GM12892 (cell line): ENCODE measurements around the gene POP4.

Experiments used
- POLR2A ChIP-seq: IDR thresholded peaks from 2 replicates; pipeline ENCODE4 v1.6.1; 2011; ENCODE audit warnings: low read depth, low read length, control low read depth
- POLR2AphosphoS5 ChIP-seq: IDR thresholded peaks from 2 replicates; pipeline ENCODE4 v1.6.1; 2011; ENCODE audit warnings: low read depth, low read length, control low read depth

GRCh38 chr19:29651622-29652394, 45.7 kb downstream of the POP4 start:
- no peak for TF ChIP-seq POLR2A
- no peak for TF ChIP-seq POLR2AphosphoS5
